Measurements from ENCODE around the gene SEPTIN8.

SEPTIN8 gene

DNA sequence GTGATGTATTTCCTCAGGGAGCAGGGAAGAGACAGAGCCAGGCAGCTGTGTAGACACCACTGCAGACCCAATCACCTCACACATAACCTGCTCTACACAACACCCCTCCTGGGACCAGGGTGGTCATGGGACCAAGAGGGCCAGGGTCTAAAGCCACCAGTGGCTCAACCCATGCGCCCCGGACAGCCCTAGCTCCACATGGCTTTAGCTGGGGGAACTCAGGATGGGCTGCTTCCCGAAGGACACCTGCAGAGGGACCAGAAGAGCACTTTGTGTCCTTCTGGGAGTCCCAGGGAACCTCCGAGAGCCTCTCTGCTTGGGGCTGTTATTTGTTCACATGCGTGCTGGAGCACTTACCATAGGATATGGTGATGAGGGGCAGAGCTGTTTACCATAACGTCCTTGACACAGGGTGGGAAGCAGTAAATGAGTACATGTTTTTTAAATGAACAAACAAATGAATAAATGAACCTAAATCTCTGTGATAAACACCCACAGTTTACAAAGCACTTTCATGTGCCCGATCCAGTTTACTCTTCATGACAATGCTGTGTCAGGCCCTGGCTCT is 12.3 kb downstream of the SEPTIN8 start:
- DNase-seq (ENCODE audit: low spot score), result no peak

DNA sequence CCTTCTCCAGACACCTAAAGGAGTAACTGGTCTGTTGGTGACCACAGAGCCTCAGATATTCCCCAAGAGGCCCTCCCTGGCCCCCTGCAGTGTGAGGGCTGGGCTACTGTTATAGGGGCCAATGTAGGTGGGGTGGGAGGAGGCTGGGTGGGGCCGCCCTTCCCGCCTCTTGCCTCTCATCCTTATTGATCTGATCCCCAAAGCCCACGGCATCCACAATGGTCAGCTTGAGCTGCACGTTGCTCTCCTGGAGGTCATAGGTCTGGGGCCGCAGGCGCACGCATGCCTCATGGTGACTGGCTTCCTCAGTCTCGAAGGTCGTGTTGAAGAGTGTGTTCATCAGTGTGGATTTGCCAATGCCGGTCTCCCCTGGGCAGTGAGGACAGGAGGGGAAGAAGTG is 13.0 kb downstream of the SEPTIN8 start:
- DNase-seq (ENCODE audit: low spot score), result no peak

DNA sequence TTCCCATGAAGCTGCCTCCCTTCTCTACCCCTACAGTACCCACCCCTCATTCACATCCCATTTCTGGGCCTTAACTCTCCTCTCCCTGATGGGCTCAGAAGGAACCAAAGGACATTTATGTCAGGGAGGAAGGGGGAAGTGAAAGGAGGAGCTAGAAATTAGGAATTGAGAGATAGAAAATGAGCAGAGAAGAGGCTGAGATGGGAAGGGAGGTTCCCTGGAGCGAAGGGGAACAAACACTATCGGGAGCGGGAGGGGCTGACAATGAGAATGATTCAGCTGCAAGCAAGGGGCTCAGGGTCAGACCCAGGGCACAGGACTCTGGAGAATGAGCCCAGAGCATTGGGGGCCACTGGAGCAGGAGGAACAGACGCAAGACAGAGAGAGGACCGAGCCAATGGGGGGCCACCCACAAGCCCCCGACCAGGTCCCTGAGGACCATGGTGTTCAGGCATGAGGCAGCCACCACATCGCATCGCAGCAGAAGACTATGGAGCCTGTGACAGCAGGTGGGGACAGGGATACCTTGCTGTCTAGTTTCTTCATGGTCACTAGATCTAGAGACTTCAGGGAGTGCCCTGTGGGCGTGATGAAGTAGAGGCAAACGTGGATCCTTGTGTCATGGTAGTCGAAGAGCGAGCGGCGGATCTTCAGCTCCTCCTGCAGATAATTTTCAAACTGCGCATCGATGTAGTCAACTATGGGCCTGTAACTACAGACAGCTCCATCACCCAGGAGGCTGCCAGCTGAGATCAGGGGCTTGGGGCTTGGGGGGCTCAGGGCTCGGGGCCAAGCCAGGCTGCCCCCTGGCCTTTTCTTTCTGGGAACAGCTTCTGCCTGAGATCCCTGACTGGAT is 13.6 kb downstream of the SEPTIN8 start:
- no peak for DNase-seq (ENCODE audit: low spot score)

DNA sequence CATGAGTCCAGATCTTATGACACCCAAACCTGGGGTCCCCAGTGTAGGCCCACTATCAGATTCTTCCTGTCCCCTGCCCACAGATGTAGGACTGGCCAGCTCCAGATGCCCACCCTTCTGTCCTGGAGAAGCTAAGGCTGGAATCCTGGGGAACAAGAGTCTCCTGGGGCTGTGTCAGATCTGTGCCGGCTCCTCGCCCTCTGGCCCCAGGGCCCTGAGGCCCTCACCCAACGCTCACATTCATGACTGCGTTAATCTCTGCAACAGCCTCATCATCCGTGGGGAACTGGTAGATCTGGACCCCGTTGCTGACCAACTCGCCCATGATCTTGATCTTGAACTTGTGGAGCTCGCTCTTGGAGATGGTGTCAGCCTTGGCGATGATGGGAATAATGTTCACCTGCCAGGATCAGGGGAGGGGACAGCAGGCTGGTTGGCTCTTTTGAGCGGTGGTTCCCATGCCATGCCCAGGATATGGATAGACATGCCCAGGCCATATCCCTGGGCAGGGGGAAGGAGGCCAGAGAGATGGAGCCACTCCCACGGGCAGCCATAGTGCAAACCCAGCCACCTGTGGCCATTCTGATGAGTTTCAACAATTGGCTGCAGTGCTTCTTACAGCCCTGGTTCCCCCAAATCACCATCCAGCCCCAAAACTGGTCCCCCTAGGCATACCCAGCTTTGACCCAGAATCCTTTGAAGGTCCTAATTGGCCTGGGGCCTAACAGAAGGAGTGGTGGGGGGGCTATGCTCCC is 14.6 kb downstream of the SEPTIN8 start:
- no peak for DNase-seq (ENCODE audit: low spot score)

DNA sequence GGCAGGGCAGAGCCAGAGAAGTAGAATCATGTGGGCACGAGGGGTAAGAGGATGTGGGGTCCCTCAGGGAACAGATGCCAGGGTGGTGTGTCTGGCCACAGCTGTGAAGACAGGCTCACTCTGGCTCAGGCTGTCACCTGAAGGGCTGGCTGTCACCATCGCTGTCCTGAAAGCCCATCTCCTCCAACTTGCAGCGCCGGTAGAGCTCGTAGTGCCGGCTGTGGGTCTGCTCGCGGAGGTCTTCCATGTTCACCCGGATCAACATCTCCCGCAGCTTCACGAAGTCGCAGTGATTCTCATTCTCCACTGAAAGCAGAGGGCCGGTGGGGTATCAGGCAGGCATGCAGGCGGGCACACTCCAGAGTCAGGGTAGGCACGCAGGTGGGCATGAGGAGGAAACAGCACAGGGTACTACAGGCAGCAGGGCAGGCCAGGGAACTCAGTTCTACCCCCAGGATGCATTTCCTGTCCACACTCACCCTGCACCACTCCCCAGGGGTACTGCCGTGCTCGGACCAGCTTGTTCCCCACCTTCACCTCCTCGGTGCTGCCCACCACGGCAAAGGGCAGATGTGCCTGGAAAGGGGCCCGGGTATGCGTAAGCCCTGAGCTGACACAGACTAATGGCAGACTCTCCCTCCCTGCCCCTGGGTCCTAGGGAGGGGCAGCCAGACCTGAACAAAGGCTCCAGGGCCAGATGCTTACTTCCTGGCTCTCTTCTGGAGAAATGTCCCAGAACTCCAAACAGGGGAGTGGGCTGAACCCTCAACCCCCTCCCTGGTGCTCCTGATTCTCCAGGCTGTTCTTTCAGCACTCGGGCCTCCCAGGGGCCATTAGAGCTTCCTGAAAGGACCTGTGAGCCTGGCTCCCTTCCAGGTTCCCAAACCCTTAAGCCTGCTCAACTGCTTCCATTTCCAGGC is 15.5 kb downstream of the SEPTIN8 start:
- DNase-seq (ENCODE audit: low spot score), result no peak

DNA sequence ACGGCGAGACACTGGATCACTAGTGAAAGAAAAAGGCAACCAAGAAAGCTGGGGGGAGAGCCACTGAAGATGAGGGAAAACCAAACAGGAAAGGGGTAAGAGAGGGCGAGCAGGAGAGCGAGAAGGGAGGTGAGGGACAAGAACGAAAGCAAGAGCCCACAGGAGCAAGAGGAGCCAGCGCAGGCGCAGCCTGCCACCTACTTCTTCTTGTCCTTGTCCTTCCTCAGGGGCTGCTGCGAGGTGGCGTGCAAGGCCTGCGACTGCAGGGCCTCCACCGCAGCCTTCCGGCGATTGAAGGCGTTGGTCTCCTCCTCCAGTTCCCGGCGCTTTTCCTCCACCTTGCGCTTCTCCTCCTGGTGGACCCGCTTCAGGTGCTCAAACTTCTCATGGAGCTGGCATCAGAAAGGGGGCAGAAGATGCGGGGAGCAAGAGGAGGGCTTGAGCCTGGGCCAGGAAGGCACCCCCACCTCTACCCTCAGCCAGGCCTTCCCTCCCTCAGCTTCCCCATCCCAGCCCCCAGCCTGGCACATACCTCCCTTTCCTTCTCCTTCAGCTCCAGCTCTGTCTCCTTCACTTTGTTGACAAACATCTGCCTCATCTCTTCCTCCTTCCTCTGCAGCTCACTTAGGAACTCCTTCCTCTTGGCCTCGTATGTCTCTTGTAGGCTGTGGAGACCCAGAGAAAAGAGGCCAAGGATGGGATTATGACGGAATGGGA is 16.3 kb downstream of the SEPTIN8 start:
- DNase-seq (ENCODE audit: low spot score), result no peak

DNA sequence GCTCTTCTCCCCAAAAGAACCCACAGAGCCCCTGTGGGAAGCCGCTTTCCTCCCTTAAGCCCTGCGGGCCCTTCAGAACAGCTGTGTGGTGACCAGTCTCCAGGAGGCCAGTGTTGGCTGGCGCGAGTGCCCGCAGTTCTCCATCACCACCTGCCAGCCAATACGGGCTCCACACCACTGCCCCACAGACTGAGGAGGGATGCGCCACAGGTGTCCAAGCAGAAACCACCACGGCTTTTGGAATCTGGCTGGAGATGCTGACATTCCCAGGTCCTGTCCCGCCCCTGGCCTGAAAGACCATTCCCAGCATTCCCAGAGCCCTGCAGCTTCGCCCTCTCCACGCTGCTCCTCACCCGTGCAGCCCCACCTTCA is 17.0 kb downstream of the SEPTIN8 start:
- DNase-seq (ENCODE audit: low spot score), result no peak

DNA sequence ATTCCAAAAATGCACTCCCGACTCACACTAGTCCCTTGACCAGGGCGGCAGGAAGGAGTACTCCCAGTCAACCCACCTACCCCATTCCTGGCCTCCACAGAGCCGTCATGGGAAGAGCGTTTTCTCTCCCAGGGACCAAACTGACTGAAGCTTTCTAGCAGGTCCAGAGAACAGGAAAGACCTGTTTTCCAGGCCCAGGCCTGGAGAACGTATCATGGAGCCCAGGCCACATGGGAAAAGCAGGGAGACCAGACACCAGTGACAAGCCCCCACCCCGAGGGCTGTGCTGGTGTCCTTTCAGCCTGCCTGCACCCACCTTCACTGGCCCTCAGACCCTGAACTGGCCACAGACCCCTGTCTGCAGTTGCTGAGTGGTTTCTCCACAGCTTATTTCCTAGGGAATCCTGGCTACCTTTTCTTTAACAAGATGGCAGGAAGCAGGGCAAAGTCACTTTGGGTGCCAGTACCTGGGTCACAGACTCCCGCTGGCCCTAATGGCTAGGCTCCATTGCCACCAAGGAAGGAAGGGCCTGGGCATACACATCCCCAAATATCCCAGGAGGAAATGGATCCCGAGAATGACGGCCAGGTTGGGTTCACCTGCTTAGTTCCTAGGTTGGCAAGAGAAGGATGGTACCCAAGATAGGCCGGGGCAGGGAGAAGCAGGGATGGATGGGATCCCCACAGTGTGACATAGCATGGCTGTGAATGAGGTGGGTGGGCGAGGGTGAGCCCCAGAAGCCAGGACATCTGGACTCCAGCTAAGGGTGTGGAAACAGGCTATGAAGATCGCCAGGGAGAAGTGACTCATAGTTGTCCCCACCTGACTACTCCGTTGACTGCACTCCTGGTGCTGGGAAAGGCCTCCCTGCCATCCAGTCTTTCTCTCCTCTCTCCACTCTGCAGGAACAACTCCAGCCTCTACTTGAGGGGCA is 17.7 kb downstream of the SEPTIN8 start:
- no peak for DNase-seq (ENCODE audit: low spot score)

DNA sequence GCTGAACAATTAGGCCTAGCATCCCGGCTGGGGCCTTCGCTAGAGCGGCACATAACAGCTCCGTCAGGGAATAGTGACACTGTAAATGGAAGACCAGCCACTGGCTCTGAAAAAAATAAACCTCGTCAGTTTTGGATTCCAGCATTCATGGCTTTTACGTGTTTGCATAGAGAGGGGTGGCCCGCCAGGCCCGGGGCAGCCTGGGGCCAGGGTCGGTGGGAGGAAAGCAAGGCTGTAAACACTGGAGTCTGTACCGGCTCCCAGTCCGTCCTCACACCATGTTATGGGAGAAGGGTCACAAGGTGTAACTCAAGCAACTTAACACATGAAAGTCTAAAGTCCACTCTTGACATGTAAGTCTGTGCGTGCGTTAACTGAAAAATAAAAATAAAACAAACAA is 18.6 kb downstream of the SEPTIN8 start:
- DNase-seq (ENCODE audit: low spot score), result no peak

DNA sequence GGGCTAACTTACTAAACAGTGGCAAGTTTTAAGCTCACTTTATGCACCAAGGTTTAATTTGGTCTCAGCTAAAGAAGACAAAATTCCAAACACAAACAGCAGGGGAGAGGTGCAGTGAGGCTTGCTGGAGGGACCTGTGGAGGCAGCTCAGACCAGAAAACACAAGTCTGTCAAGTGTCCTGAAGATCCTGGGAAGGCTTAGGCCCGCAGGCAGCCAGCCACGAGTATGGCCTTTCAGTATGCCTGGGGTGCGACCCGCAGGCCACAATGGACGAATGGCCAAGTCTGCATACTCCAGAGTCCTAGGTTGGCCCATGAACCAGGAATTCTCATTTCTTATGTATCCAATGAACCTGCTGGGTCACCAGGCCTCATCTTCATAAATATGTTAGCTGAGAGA is 20.5 kb downstream of the SEPTIN8 start:
- no peak for DNase-seq (ENCODE audit: low spot score)

DNA sequence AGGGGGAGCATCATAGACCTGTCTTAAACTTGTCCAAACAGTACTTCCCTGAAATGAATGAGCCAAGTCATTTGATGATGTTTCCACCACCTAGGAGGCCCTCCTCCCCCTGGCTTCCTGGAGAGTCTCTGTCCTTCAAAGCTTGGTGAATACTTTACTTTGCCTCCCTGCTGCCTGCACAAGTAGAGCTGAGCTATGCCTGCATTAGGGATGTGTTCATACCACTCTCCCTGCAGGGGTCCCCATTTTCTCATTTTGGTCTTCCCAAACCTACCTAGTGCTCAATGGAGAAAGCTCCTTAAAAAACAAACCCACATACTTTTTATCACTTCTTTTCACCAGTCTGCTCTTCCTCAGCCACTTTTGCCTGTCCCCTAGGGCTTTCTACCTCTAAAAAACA is 22.1 kb downstream of the SEPTIN8 start:
- DNase-seq (ENCODE audit: low spot score), result no peak

DNA sequence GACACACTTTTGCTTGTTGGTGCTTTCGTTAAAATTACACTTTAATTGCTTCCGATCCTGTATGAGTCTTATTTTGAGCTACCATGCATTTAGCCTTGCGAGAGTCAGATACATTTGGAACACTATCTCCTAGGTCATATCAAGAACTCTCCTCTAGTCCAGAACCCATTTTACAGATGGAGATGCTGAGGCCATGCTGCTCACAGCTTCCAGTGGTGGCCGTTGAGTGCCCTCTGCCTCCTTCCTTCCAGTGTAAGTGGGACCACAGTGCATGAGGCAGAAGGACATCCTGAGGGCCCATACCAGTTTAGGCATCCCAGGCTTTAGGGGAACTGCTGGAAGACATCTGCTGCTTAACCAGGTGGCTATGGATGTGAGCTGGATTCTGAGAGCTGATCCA is 22.9 kb downstream of the SEPTIN8 start:
- no peak for DNase-seq (ENCODE audit: low spot score)

DNA sequence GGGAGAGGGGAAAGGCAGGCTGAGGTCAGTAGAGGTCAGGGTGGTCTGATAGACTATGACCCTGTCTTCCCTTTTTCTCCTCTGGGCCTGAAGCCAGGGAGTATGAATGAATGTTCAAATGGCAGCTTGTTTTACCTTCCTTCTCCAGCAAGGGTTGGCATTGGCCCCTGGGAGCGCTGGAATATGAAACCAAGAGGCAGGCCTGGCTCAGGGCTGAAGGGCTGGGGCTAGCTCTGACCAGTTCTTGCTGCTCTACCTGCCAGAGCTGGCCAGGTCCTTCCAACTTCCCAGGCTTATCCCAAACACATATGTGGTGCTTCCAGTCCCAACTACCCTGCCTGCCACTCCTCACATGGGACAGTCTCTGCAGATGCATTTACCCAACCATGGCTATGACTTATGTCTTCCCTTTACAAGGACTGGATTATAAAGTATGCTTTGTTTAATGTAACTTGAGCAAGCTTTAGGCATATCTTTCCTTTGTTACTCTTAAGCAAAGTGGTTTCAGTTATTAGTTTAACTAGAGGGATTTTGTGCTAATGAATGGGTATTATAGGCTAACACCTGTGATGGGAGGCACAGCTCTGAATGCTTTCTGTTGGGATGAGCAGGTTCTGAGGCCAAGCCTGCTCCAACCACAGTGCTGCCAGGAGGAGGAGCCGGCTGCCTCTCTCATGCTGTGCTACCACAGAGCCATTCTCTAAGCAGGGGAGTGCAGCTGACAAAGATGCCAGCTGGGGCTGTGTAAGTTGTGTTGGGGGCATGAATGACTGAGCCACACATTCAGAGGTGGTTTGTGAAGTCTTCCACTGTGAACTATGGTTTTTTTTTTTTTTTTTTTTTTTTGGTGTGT is 23.7 kb downstream of the SEPTIN8 start:
- no peak for DNase-seq (ENCODE audit: low spot score)

DNA sequence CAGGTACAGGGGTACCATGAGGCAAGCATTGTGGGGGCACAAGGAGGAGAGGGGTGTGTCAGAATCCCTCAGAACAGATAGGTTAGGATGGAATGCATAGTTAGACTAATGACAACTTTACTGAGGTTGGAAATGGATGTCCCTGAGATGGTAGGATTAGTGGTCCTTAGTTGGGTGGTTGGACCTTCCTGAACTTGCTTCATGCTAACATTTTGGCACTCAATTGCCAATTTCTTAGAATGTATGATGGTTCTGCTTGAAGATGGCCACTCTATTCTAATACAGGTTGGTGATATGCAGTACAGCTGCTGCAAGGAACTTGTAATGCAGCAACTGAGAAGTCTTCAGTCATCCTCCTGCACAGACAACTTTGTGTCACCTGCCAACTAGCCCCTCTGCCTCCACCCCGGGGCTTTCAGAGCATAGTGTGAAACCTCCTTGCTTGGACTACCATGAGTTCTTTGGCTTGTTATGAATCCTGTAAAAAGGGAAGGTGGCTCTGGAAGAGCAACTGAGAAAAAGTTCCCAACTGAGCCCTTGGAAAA is 24.4 kb downstream of the SEPTIN8 start:
- DNase-seq (ENCODE audit: low spot score), result no peak

DNA sequence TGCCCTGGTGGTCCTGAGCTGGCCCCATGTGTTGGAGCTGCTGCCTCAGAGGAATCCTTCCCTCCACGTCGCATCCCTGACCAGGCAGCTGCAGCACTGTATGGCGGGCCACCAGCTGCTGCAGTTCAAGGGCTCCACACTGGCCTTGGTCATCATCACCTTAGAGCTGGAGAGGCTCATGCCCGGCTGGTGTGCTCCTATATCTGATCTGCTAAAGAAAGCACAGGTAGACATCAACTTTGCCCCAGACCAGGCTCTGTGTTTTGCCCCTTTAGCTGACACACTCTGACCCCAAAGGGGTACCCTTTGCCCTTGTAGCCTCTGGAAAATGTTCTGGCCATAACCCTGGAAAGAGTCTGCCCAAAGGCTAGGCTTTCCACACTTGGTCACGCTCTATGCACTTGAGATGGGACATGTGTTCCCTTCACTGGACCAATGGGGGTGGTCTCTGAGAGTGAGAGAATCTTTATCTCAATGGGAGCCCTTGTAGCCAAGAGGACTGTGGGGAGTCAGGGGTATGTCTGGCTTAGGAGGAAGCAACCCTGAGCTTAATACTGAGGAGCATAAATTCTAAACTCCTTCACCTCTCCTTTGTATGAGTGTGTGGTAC is 25.0 kb downstream of the SEPTIN8 start:
- DNase-seq (ENCODE audit: low spot score), result no peak

DNA sequence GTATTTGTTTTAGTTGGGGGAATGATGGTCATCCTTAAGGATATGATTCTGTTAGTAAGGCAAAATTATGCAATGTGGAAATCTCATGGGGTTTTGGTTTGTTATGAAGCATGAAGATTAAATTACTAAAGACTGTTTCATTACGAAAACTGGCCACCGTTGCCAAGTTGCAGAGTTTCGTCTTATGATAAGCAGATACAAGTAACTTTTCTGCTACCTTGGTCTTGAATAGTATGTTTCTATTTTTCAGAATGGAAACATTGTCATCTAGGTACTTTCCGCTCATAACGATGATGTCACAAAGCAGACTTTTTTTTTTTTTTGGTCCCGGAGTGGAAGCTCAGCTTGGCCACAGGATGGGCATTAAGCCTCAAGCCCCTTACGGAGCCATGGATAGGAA is 25.6 kb downstream of the SEPTIN8 start:
- DNase-seq (ENCODE audit: low spot score), result no peak

DNA sequence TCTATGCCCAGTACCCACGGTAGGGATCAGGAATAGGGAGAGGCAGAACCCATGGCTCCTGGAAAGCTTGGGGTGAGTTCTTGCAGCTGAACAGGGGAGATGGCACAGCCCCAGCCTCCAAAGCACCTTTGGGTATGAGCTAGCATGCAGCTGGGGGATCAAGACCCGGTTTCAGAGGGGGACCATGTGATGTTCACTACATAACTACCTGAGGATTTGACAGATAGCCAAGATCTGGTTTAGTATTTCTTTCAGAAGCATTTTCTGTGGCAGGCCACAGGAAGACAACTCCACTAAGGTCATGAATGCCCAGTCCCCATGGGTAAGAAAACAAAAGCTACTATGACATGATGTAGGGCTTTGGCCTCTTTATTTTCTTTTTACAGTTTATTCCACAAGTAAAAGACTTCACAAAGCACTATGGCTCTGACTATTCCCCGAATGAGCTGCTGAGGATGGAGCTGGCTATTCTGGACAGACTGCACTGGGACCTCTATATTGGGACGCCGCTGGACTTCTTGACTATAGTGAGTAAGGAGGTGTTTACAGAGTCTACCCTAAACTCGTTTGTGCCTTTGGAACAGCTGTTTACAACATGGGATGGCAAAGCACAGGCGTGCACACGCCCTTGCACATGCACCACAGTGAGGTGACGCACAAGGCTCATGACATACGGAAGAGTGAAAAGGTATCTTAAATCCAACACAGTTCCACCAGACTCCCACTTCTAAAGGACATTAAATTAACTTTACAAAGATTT is 26.4 kb downstream of the SEPTIN8 start:
- DNase-seq (ENCODE audit: low spot score), result no peak
